Fibroblast of mammary gland (primary cell): ENCODE measurements around the gene SFRP4.
A peak's percentile ranks its signal among the peaks of the same experiment; 100 is the strongest.

ENCODE experiments used
- DNase-seq: peaks from one replicate; pipeline ENCODE4 v3.0.0-alpha.2; 2010; ENCODE audit warnings: low read depth
- H3K4me3 ChIP-seq: 2 replicates; pipeline ENCODE4 v1.5.1; 2011; ENCODE audit warnings: low read depth, mild to moderate bottlenecking, low read length, moderate library complexity; ENCODE audit not compliant: control insufficient read depth
- TF ChIP-seq, protein P1 (sequence below): conservative IDR thresholded peaks from 2 replicates; pipeline ENCODE4 v1.5.1; 2011; ENCODE audit warnings: low read depth, low read length, inconsistent platforms; ENCODE audit not compliant: control insufficient read depth, insufficient read depth

The SFRP4 gene

DNA sequence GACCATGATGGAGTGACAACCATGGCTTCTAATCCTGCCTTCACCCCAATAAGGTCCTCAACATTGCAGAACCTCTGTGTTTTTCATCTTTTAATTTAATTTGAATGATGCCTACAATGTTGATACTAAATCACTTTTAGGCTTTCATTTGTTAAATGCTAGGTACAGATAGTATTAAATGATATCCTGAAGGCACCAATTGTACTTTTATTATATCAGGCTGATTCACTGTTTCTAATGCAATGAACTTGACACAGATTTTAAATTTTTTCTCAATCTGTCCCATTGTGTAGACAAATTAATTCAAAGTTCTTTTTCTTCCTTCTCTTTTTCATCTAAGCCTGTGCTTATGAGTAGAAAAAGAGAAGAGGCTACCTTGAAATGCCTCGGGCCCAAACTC, 9.0 kb upstream of the SFRP4 start:
- no peak overlapping the region for H3K4me3 ChIP-seq
- DNase-seq = no peak
- TF ChIP-seq, protein P1, sequence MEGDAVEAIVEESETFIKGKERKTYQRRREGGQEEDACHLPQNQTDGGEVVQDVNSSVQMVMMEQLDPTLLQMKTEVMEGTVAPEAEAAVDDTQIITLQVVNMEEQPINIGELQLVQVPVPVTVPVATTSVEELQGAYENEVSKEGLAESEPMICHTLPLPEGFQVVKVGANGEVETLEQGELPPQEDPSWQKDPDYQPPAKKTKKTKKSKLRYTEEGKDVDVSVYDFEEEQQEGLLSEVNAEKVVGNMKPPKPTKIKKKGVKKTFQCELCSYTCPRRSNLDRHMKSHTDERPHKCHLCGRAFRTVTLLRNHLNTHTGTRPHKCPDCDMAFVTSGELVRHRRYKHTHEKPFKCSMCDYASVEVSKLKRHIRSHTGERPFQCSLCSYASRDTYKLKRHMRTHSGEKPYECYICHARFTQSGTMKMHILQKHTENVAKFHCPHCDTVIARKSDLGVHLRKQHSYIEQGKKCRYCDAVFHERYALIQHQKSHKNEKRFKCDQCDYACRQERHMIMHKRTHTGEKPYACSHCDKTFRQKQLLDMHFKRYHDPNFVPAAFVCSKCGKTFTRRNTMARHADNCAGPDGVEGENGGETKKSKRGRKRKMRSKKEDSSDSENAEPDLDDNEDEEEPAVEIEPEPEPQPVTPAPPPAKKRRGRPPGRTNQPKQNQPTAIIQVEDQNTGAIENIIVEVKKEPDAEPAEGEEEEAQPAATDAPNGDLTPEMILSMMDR = no peak

DNA sequence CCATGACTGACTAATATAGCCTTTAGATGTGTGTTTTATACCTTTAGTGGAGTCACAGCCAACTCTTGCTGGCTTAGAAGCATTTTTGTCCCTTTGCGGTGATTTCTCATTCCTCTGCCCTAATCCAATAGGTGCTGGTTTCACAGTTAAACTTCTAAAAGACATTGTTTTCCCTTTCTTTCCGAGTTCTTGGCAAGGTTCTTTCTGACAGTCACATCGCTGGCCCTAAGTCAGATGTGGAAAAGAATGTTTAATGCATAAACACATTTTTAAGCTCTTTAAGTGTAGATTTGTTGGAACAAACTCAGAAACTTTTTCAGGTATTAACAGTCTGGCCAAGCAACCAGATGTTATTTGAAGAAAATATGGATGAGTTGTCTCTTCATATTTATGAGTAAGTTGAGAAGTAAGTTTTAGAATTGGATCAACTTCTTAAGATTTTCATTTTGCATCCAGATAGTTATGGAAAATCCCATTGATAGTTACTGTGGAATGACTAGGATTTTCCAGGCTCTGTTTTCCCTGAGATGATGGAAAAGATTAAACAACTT, 7.9 kb upstream of the SFRP4 start:
- TF ChIP-seq, protein P1 = no peak
- no peak for DNase-seq
- no peak overlapping the region for H3K4me3 ChIP-seq

DNA sequence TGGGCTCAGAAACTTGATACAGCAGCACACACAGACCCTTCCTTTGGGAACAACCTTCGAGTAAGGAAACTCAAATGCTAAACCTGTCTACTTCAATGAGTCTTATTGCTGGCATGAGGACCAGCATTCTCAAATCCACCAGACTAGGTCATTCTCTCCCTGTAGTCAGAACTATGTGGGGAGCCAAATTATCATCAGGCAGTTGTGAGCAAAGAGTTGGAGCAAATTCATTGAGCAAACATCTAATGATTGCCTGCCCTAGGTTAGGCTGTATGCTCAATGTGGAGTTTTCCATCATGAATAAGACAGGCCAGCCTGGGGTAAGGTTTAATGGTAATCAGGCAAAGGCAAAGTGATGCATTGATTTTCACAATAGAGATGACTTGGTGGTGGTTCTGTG, 7.4 kb upstream of the SFRP4 start:
- TF ChIP-seq, protein P1 = no peak
- H3K4me3 ChIP-seq = no peak overlapping the region
- no peak for DNase-seq

DNA sequence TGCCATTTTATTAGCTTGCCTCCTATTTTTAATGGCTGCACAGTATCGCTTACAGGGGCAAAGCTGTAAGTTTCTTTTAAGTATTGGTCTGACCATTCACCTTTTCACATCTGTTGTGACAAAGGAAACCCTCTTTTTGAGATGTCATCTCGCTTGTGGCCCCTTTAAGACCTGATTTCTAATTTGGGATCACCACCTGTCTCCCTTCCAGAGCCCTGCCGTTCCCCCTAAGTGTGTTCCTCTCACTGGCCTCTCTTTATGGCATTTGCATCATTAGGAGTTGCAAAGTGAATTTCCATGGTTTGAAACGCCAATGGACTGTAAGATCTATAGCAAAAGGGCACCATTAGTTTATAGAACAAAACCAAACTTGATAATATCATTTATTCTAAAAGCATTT, 5.3 kb upstream of the SFRP4 start:
- TF ChIP-seq, protein P1 = no peak
- no peak overlapping the region for H3K4me3 ChIP-seq
- DNase-seq = no peak

DNA sequence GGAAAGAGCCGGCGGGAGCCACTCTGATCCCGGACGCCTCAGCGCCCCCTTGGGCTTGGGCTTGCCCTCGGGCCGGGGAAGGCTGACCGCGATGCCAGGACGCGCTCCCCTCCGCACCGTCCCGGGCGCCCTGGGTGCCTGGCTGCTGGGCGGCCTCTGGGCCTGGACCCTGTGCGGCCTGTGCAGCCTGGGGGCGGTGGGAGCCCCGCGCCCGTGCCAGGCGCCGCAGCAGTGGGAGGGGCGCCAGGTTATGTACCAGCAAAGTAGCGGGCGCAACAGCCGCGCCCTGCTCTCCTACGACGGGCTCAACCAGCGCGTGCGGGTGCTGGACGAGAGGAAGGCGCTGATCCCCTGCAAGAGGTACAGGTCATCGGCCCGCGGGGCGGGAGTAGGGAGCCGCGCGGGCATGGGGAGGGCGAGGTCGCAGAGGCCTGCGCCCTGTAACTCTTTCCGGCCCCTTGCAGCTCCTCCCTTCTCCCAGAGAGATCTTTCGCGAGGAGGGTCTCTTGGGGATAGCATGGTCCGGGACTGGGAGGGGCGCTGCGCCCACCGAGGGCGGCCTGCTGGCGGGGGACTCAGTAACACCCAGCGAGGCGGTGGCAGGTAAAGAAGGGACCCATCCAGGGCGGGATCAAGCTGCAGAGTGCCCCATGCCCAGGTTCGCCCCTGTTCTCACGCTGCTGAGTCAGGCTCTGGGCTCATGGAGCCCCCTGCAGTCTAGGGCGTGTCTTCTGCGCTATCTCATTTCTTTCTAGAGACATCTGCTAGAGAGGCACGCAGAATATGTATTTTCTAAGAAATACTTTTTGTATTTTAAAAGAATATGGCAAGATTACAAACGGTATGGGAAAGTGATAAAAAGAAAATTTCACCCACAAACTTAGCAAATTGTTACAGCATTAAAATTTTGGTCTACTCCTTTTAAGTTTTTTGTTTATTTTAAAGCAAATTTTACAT, 4.5 kb upstream of the SFRP4 start:
- H3K4me3 ChIP-seq = peak overlapping the region; percentile 55
- peak; percentile 43 for DNase-seq
- TF ChIP-seq, protein P1 = peak; percentile 21

DNA sequence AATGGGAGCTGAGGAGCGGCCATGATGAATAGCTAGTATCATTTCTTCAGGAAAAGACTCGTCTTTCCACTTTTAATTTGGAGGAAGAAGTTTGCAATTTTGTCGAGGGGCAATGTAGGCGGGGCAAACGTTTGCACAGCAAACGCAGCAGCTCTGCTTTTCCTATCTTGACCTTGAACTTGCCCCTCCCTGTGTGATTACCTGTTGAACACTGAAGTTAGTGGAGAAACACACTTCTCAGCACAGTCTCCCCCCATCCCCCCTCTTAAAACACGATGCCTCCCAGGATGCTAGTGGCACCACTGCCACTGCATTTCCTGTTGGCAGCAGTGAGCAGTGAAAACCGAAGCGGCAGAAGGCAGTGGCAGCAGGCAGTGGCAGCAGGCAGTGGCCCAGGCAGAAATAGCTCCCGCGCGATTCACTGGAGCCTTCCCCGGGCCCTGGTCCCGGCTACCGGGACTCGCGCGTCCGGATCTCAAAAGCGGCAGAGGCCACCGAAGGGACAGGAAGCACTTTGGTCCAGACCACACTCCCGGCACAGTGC, 3.8 kb upstream of the SFRP4 start, which contains the start of gene EPDR1:
Gene EPDR1 (plus strand): TSS at position 336 of the 544 bp plus-strand sequence. CDS start 300 bp downstream, outside the sequence.
- DNase-seq = no peak
- TF ChIP-seq, protein P1 = peak; percentile 5
- peak within 1 kb of the TSS; percentile 55 for H3K4me3 ChIP-seq
